ENCODE data around the gene ZFYVE19.

DNA sequence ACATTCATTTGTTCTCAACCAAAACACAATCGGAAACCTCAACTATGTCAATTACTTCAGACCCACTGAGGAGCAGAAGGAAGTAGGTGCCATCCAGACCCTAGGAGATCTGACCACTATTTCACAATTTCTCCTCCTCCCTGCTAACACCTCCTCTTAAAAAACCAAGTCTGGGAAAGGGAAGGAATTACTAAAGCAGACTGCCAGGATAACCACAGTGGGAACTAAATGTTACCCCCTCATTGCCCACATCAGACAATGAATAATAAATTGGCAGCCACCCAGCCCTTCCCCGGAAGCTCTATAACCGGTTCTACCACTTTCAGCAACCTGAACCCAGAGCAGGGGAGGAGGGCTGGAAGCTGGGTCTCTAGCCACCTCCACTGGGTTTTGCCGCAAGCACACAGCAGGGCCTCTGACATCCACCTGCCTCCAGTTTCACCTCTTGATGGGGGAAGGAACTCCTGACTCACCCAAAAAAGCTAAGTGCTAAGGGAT lies 19.5 kb upstream of the ZFYVE19 start:
- TF ChIP-seq, protein P1, sequence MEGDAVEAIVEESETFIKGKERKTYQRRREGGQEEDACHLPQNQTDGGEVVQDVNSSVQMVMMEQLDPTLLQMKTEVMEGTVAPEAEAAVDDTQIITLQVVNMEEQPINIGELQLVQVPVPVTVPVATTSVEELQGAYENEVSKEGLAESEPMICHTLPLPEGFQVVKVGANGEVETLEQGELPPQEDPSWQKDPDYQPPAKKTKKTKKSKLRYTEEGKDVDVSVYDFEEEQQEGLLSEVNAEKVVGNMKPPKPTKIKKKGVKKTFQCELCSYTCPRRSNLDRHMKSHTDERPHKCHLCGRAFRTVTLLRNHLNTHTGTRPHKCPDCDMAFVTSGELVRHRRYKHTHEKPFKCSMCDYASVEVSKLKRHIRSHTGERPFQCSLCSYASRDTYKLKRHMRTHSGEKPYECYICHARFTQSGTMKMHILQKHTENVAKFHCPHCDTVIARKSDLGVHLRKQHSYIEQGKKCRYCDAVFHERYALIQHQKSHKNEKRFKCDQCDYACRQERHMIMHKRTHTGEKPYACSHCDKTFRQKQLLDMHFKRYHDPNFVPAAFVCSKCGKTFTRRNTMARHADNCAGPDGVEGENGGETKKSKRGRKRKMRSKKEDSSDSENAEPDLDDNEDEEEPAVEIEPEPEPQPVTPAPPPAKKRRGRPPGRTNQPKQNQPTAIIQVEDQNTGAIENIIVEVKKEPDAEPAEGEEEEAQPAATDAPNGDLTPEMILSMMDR (conservative IDR thresholded peaks at IDR 0.05), result no peak
- no peak for TF ChIP-seq EZH2 (IDR thresholded peaks at IDR 0.05; ENCODE audit: low read depth)
